Neural cell (in vitro differentiated cells): Measurements from ENCODE around the gene PPM1H. TPM values are rescaled to one million over a fixed set of nuclear protein-coding genes. Genes with fewer than 3 reads are reported as not detected.

Experiments used
- H2AFZ ChIP-seq: fragments of 200-600, 300-800 bp; sonication (generic), shearing (Covaris generic); 2 replicates; pipeline ENCODE4 v1.6.0; 2014; ENCODE audit warnings: low read depth, mild to moderate bottlenecking, antibody characterized with exemption, low read length, moderate library complexity
- H3F3A ChIP-seq: fragments of 200-600 bp; shearing (Covaris generic); 2 replicates; pipeline ENCODE4 v1.6.1; 2016; ENCODE audit warnings: mild to moderate bottlenecking, moderate library complexity, mixed read lengths, antibody characterized with exemption, low read length; ENCODE audit not compliant: insufficient read depth, poor library complexity, severe bottlenecking
- H3K27ac ChIP-seq: fragments of 200-600, 300-800 bp; sonication (generic), shearing (Covaris generic); 2 replicates; pipeline ENCODE4 v1.5.1; 2014; ENCODE audit warnings: mild to moderate bottlenecking, low read length, moderate library complexity
- H3K27me3 ChIP-seq: fragments of 300-800, 200-600 bp; sonication (generic), shearing (Covaris generic); 2 replicates; pipeline ENCODE4 v1.6.0; 2014; ENCODE audit warnings: mild to moderate bottlenecking, low read depth, low read length, moderate library complexity; ENCODE audit not compliant: insufficient read depth
- H3K36me3 ChIP-seq: fragments of 300-800, 200-600 bp; sonication (generic), shearing (Covaris generic); 2 replicates; pipeline ENCODE4 v1.5.1; 2014; ENCODE audit warnings: mild to moderate bottlenecking, antibody characterized with exemption, low read length, moderate library complexity; ENCODE audit not compliant: insufficient read depth
- H3K4me2 ChIP-seq: fragments of 300-800, 200-600 bp; sonication (generic), shearing (Covaris generic); 2 replicates; pipeline ENCODE4 v1.6.0; 2014; ENCODE audit warnings: mild to moderate bottlenecking, low read length
- H3K4me3 ChIP-seq: fragments of 300-800, 200-600 bp; sonication (generic), shearing (Covaris generic); 2 replicates; pipeline ENCODE4 v1.5.1; 2014; ENCODE audit warnings: mild to moderate bottlenecking, low read length, moderate library complexity
- H3K79me2 ChIP-seq: fragments of 200-600 bp; shearing (Covaris generic); replicated peaks from 2 replicates; pipeline ENCODE4 v1.6.0; 2014; ENCODE audit warnings: mild to moderate bottlenecking, low read length, moderate library complexity; ENCODE audit not compliant: insufficient read depth
- H3K9ac ChIP-seq: fragments of 300-800, 200-600 bp; sonication (generic), shearing (Covaris generic); 2 replicates; pipeline ENCODE4 v1.6.1; 2016; ENCODE audit warnings: mild to moderate bottlenecking, low read length, mixed read lengths
- H3K9me2 ChIP-seq: fragments of 200-600 bp; shearing (Covaris generic); 2 replicates; pipeline ENCODE4 v1.6.1; 2016; ENCODE audit warnings: mild to moderate bottlenecking, low read length, mixed read lengths; ENCODE audit not compliant: insufficient read depth
- H3K9me3 ChIP-seq: fragments of 200-600, 300-800 bp; sonication (generic), shearing (Covaris generic); 2 replicates; pipeline ENCODE4 v1.6.1; 2016; ENCODE audit warnings: mild to moderate bottlenecking, mixed run types, low read length, moderate library complexity, mixed read lengths
- H4K20me1 ChIP-seq: fragments of 200-600 bp; shearing (Covaris generic); 2 replicates; pipeline ENCODE4 v1.6.1; 2016; ENCODE audit warnings: mild to moderate bottlenecking, mixed run types; ENCODE audit not compliant: insufficient read depth
- CTCF ChIP-seq: fragments of 450-650 bp; IDR thresholded peaks from 2 replicates; pipeline ENCODE4 v1.5.1; 2014; ENCODE audit warnings: antibody characterized with exemption, mild to moderate bottlenecking, moderate library complexity; ENCODE audit not compliant: poor library complexity, severe bottlenecking
- EP300 ChIP-seq: fragments of 450-650 bp; conservative IDR thresholded peaks from 2 replicates; pipeline ENCODE4 v1.6.1; 2014; ENCODE audit warnings: antibody characterized with exemption, mild to moderate bottlenecking, moderate library complexity; ENCODE audit not compliant: poor library complexity, severe bottlenecking
- EZH2 ChIP-seq: fragments of 200-600, 300-800 bp; shearing (Covaris generic), sonication (generic); IDR thresholded peaks from 2 replicates; pipeline ENCODE4 v1.6.1; 2014; ENCODE audit warnings: antibody characterized with exemption, low read length, borderline replicate concordance, mild to moderate bottlenecking; ENCODE audit not compliant: insufficient read depth, poor library complexity, severe bottlenecking
- MXI1 ChIP-seq: fragments of 450-650 bp; conservative IDR thresholded peaks from 2 replicates; pipeline ENCODE4 v1.6.1; 2014; ENCODE audit warnings: antibody characterized with exemption, mild to moderate bottlenecking; ENCODE audit not compliant: poor library complexity, severe bottlenecking
- POLR2AphosphoS5 ChIP-seq: IDR thresholded peaks from 2 replicates; pipeline ENCODE4 v1.6.1; 2012
- RAD21 ChIP-seq: fragments of 450-650 bp; conservative IDR thresholded peaks from 2 replicates; pipeline ENCODE4 v1.6.1; 2014; ENCODE audit warnings: antibody characterized with exemption, mild to moderate bottlenecking, moderate library complexity
- REST ChIP-seq: IDR thresholded peaks from 2 replicates; pipeline ENCODE4 v1.6.1; 2012; ENCODE audit warnings: borderline replicate concordance
- SMC3 ChIP-seq: fragments of 450-650 bp; conservative IDR thresholded peaks from 2 replicates; pipeline ENCODE4 v1.6.1; 2014; ENCODE audit warnings: antibody characterized with exemption, mild to moderate bottlenecking, moderate library complexity; ENCODE audit not compliant: poor library complexity
- TAF1 ChIP-seq: IDR thresholded peaks from 2 replicates; pipeline ENCODE4 v1.6.1; 2012; ENCODE audit warnings: low read depth
- polyA plus RNA-seq: library from polyadenylated mRNA; depleted of rRNA; stranded (reverse); fragments of >200 nt; gene quantifications from 2 replicates; pipeline ENCODE4 v1.2.3, GENCODE V29; 2014

The PPM1H gene
- polyA plus RNA-seq, 1 donor from 2014 or later: 3.9 TPM

- H3K4me2 ChIP-seq: no peak overlapping the region
- H3K9ac ChIP-seq: no peak overlapping the region
- H2AFZ ChIP-seq: no peak overlapping the region
- H3K36me3 ChIP-seq: no peaks in the 10 kb centered on the region
- no peak overlapping the region for H3K4me3 ChIP-seq
- no peak overlapping the region for H3K27ac ChIP-seq
- no peak for TF ChIP-seq REST
- TF ChIP-seq CTCF: no peak
- no peak for TF ChIP-seq MXI1
- TF ChIP-seq EZH2: no peak
- TF ChIP-seq EP300: no peak
- TF ChIP-seq SMC3: no peak
- TF ChIP-seq RAD21: no peak
- TF ChIP-seq TAF1: no peak
- no peak for TF ChIP-seq POLR2AphosphoS5
- no peaks in the 10 kb centered on the region for H3K27me3 ChIP-seq
- H4K20me1 ChIP-seq: no peaks in the 10 kb centered on the region
- no peaks in the 10 kb centered on the region for H3K79me2 ChIP-seq
- no peaks in the 10 kb centered on the region for H3K9me3 ChIP-seq
- no peaks in the 10 kb centered on the region for H3K9me2 ChIP-seq
- no peaks in the 10 kb centered on the region for H3F3A ChIP-seq
These were observed 164.6 kb downstream of the PPM1H start for GRCh38 chr12:62770381-62770780.

GRCh38 chr12:62769076-62769619, 165.8 kb downstream of the PPM1H start:
- H4K20me1 ChIP-seq: no peaks in the 10 kb centered on the region
- no peaks in the 10 kb centered on the region for H3K27me3 ChIP-seq
- H3K79me2 ChIP-seq: no peaks in the 10 kb centered on the region
- H3K4me2 ChIP-seq: no peak overlapping the region
- no peak for TF ChIP-seq MXI1
- TF ChIP-seq TAF1: no peak
- TF ChIP-seq REST: no peak
- TF ChIP-seq RAD21: no peak
- TF ChIP-seq SMC3: no peak
- TF ChIP-seq POLR2AphosphoS5: no peak
- TF ChIP-seq EP300: no peak
- no peak for TF ChIP-seq EZH2
- no peak for TF ChIP-seq CTCF
- H3K4me3 ChIP-seq: no peak overlapping the region
- H2AFZ ChIP-seq: no peak overlapping the region
- H3K9me2 ChIP-seq: no peaks in the 10 kb centered on the region
- H3K9ac ChIP-seq: no peak overlapping the region
- H3K27ac ChIP-seq: no peak overlapping the region
- H3K9me3 ChIP-seq: no peaks in the 10 kb centered on the region
- no peaks in the 10 kb centered on the region for H3K36me3 ChIP-seq
- H3F3A ChIP-seq: no peaks in the 10 kb centered on the region
